DOHH2 (cell line): ENCODE data around the gene RGS8.

Experiments
- CTCF ChIP-seq: fragments of 200-600 bp; sonication (generic); IDR thresholded peaks from one replicate; pipeline ENCODE4 v1.5.1; 2014; ENCODE audit warnings: antibody characterized with exemption, mild to moderate bottlenecking, low read depth, low read length; ENCODE audit not compliant: poor library complexity, severe bottlenecking
- EZH2phosphoT487 ChIP-seq: fragments of 200-600 bp; sonication (generic); IDR thresholded peaks from 2 replicates; pipeline ENCODE4 v1.6.1; 2017; ENCODE audit warnings: borderline replicate concordance, mild to moderate bottlenecking, antibody characterized with exemption, low read length, moderate library complexity, mixed read lengths

GRCh38 chr1:182713492-182713891 lies 29.1 kb upstream of the RGS8 start:
- no peak for TF ChIP-seq CTCF
- no peak for TF ChIP-seq EZH2phosphoT487
